ENCODE data around the gene CHRNB2. TPM values are rescaled to one million over a fixed set of nuclear protein-coding genes. Genes with fewer than 3 reads are reported as not detected.

The CHRNB2 gene
- total and polyA plus RNA-seq, 9 donors = 0.04 to 0.25 (median 0.15) TPM; not detected in 3

DNA sequence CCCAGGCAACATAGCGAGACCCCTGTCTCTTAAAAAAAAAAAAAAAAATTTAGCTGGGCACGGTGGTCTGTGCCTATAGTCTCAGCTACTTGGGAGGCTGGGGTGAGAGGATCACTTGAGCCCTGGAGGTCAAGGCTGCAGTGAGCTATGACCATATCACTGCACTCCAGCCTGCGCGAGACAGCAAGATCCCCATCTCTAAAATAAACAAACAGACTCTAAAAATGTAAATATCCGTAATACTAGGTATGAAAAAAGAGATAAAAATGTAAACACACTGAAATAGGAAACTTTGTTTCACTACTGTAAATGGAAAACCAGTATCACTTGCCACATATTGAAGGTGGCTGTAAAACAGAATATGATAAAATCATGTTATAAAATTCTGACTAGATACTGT is 23.2 kb downstream of the CHRNB2 start:
- intact Hi-C loops (cut with DNase I) = no loop called here
- Histone ChIP-seq H3K27ac (no peak overlapping the region), H3K4me1 (ENCODE audit: insufficient read depth) (no peaks in the 10 kb centered on the region), H3K4me3 (no peak overlapping the region), H3K9me3 (no peaks in the 10 kb centered on the region), H3K27me3 (no peaks in the 10 kb centered on the region), H3K36me3 (peaks cover 3% of the 10 kb centered on the region)
- WGBS, 3 donors = 26 to 51% (median 32%) methylated on average over 5 of the region's 5 CpGs
- DNase-seq = no peak
- TF ChIP-seq EP300 (IDR thresholded peaks at IDR 0.05) (no peak), POLR2A (IDR thresholded peaks at IDR 0.05) (no peak)
- TF ChIP-seq, protein P1, sequence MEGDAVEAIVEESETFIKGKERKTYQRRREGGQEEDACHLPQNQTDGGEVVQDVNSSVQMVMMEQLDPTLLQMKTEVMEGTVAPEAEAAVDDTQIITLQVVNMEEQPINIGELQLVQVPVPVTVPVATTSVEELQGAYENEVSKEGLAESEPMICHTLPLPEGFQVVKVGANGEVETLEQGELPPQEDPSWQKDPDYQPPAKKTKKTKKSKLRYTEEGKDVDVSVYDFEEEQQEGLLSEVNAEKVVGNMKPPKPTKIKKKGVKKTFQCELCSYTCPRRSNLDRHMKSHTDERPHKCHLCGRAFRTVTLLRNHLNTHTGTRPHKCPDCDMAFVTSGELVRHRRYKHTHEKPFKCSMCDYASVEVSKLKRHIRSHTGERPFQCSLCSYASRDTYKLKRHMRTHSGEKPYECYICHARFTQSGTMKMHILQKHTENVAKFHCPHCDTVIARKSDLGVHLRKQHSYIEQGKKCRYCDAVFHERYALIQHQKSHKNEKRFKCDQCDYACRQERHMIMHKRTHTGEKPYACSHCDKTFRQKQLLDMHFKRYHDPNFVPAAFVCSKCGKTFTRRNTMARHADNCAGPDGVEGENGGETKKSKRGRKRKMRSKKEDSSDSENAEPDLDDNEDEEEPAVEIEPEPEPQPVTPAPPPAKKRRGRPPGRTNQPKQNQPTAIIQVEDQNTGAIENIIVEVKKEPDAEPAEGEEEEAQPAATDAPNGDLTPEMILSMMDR (IDR thresholded peaks at IDR 0.05) = no peak

DNA sequence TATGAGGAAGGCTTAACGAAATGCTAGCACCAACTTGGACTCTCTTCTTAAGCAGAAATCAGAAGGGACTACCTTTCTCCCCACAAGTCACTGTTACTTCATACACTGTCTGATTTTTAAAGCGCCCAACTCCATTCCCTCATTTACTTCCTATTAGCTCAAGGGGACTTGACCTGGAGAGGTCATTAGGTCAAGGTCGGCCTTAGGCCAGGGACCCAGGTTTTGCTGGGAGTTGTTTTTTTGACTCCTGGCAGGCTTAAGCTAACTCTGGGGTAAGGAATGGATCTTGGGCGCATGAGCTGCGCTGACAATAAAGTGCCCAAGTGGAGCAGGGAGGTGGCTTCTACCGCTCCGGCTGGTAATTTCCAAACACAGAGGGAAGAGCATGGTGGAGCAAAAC is 23.6 kb downstream of the CHRNB2 start:
- DNase-seq = no peak
- Histone ChIP-seq H3K36me3 (peaks cover 3% of the 10 kb centered on the region), H3K4me3 (no peak overlapping the region), H3K27me3 (no peaks in the 10 kb centered on the region), H3K9me3 (no peaks in the 10 kb centered on the region), H3K4me1 (ENCODE audit: insufficient read depth) (no peaks in the 10 kb centered on the region), H3K27ac (no peak overlapping the region)
- TF ChIP-seq EP300 (IDR thresholded peaks at IDR 0.05) = no peak
- TF ChIP-seq POLR2A (IDR thresholded peaks at IDR 0.05) = no peak
- intact Hi-C loops (cut with DNase I) = no loop called here
- WGBS, 3 donors = 72 to 85% (median 79%) methylated on average over 7 of the region's 7 CpGs

DNA sequence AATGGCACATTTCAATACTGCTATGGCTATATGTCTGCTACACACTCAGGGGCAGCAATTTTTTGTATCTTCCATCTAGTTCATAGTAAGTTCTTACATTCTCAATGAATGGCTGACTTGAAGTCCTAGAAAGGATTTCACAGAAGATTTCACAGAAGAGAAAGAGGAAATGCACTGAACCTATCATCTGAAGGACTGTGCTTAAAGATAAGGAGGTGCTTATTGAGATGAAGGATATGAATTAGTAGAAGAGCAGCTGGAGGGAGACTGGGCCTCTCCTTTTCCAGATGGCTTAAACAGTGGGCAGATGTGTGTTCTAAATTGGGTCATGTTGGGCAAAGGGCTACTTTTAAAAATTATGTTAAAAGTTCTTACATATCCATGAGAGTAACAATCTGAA is 25.8 kb downstream of the CHRNB2 start:
- Histone ChIP-seq H3K9me3 (no peaks in the 10 kb centered on the region), H3K27me3 (no peaks in the 10 kb centered on the region), H3K27ac (no peak overlapping the region), H3K4me1 (ENCODE audit: insufficient read depth) (no peaks in the 10 kb centered on the region), H3K36me3 (no peaks in the 10 kb centered on the region), H3K4me3 (no peak overlapping the region)
- no peak for DNase-seq
- TF ChIP-seq EP300 (IDR thresholded peaks at IDR 0.05) (no peak), POLR2A (IDR thresholded peaks at IDR 0.05) (no peak)
- TF ChIP-seq, protein P1 (IDR thresholded peaks at IDR 0.05) = no peak
- intact Hi-C loops (cut with DNase I) = no loop called here

DNA sequence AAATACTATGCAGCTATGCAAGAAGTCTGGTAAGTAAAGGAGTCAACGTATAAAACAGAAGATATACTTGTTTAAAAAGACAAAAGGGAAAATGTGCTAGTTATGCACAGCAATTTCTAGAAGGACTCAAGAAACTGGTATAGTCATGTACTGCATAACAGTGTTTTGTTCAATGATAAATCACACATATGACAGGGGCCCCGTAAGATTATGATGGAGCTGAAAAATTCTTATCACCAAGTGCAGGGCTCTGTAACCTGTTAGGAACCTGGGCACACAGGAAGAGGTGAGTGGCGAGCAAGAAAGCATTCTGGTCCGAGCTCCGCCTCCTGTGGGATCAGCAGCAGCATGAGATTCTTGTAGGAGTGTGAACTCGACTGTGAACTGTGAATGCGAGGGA is 27.2 kb downstream of the CHRNB2 start:
- no peaks in the 10 kb centered on the region for H3K27me3 ChIP-seq
- no peak overlapping the region for H3K27ac ChIP-seq
- 75 to 79% (median 77%) methylated on average over 7 of the region's 7 CpGs for WGBS, 3 donors
- no peaks in the 10 kb centered on the region for H3K9me3 ChIP-seq
- intact Hi-C loops (cut with DNase I) = no loop called here
- no peaks in the 10 kb centered on the region for H3K36me3 ChIP-seq
- H3K4me3 ChIP-seq = no peak overlapping the region
- TF ChIP-seq EP300 (IDR thresholded peaks at IDR 0.05) (no peak), POLR2A (IDR thresholded peaks at IDR 0.05) (no peak)
- TF ChIP-seq, protein P1 (IDR thresholded peaks at IDR 0.05) = no peak
- H3K4me1 ChIP-seq (ENCODE audit: insufficient read depth) = peaks cover under 1% of the 10 kb centered on the region
- no peak for DNase-seq

DNA sequence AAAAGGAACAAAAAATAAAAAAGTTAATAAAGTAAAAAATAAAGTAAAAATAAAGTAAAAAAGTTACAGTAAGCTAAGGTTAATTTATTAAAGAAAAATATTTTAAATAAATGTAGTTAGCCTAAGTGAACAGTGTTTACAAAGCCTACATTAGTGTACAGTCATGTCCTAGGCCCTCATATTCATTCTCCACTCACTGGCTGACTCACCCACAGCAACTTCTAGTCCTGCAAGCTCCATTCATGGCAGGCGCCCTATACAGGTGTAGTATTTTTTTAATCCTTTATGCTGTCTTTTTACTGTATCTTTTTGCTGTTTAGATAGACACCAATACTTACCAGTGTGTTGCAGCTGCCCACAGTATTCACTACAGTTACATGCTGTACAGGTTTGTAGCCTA is 28.0 kb downstream of the CHRNB2 start:
- no peak for TF ChIP-seq EP300 (IDR thresholded peaks at IDR 0.05)
- TF ChIP-seq, protein P1 (IDR thresholded peaks at IDR 0.05) = no peak
- TF ChIP-seq POLR2A (IDR thresholded peaks at IDR 0.05) = no peak
- intact Hi-C loops (cut with DNase I) = no loop called here
- WGBS, 3 donors = 88 to 90% (median 88%) methylated on average over 1 of the region's 1 CpG

More for the DNA sequence above, 28.0 kb downstream of the CHRNB2 start:
- no peaks in the 10 kb centered on the region for H3K27me3 ChIP-seq
- H3K36me3 ChIP-seq = no peaks in the 10 kb centered on the region
- H3K4me3 ChIP-seq = no peak overlapping the region
- no peak overlapping the region for H3K27ac ChIP-seq
- DNase-seq = no peak
- H3K4me1 ChIP-seq (ENCODE audit: insufficient read depth) = peaks cover 1% of the 10 kb centered on the region
- H3K9me3 ChIP-seq = no peaks in the 10 kb centered on the region

Measured in ovary (tissue), 9 donors.